ENCODE measurements around the gene LALBA. TPM values are rescaled to one million over a fixed set of nuclear protein-coding genes. Genes with fewer than 3 reads are reported as not detected.

Gene LALBA
- polyA plus RNA-seq, 2 of the 4 experiments (the other 2 are of a cell fraction), result not detected

DNA sequence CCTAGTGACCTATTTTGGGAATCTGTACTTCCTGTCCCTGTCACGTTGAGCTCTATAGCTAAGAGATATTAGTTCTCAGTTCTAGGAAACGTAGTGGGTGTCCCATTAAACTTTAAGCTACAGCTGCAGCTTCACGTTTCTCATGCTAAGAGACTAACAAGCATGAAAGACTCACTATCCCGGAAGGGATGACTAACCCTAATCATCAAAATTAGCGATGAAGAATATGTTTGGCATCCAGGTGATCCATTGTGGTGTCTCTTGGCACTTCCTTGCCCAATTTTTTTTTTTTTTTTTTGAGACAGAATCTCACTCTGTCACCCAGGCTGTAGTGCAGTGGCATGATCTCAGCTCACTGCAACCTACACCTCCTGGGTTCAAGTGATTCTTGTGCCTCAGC, 11.0 kb upstream of the LALBA start:
- ChIA-PET CTCF (interaction anchor here (0.6 to 2.4 kb wide), 3 partner anchors 15 to 37 kb away, joined by 3 to 8 read pairs (median 7); no protein-coding TSS in a partner anchor), POLR2A (no interaction called here)
- no peak for DNase-seq (ENCODE audit: low read depth in 1 of 2, low spot score in 1 of 2)

DNA sequence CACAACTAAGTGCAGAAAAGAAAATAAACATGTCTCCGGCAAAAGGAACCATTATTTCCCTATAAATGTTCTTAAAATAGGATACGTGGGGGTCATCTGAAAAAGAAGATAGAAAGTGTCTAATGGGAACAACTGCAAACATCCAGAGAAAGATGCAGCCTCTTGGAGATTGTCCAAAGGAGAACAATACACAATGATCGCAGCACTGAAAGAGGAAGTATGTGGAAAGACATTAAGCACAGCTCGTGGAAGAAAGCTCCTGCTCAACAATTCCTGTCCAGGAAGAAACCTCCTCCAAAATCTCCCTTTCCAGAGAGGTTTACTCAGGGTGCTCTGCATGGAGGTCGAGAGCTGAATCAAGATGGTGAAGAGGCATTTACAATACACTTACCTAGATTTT, 2.5 kb upstream of the LALBA start:
- 23% methylated on average over 5 of the region's 5 CpGs for WGBS (ENCODE audit: missing lambda C conversion rate)
- no peak overlapping the region for H3K4me3 ChIP-seq
- TF ChIP-seq, protein P1, sequence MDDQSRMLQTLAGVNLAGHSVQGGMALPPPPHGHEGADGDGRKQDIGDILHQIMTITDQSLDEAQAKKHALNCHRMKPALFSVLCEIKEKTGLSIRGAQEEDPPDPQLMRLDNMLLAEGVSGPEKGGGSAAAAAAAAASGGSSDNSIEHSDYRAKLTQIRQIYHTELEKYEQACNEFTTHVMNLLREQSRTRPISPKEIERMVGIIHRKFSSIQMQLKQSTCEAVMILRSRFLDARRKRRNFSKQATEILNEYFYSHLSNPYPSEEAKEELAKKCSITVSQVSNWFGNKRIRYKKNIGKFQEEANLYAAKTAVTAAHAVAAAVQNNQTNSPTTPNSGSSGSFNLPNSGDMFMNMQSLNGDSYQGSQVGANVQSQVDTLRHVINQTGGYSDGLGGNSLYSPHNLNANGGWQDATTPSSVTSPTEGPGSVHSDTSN (IDR thresholded peaks at IDR 0.05), result no peak
- TF ChIP-seq RARB (CRISPR knock-in tag; IDR thresholded peaks at IDR 0.05), result no peak
- TF ChIP-seq POLR2AphosphoS2 (conservative IDR thresholded peaks at IDR 0.05; ENCODE audit: low read length), result no peak
- TF ChIP-seq FOSL2 (IDR thresholded peaks at IDR 0.05), result no peak
- no peak for TF ChIP-seq FOSL2 (CRISPR knock-in tag; IDR thresholded peaks at IDR 0.05)
- TF ChIP-seq RCOR1 (IDR thresholded peaks at IDR 0.05; ENCODE audit: low read depth, low read length), result no peak
- TF ChIP-seq, protein P2, sequence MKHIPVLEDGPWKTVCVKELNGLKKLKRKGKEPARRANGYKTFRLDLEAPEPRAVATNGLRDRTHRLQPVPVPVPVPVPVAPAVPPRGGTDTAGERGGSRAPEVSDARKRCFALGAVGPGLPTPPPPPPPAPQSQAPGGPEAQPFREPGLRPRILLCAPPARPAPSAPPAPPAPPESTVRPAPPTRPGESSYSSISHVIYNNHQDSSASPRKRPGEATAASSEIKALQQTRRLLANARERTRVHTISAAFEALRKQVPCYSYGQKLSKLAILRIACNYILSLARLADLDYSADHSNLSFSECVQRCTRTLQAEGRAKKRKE (CRISPR knock-in tag; IDR thresholded peaks at IDR 0.05; ENCODE audit: low read depth), result no peak
- TF ChIP-seq, protein P3, sequence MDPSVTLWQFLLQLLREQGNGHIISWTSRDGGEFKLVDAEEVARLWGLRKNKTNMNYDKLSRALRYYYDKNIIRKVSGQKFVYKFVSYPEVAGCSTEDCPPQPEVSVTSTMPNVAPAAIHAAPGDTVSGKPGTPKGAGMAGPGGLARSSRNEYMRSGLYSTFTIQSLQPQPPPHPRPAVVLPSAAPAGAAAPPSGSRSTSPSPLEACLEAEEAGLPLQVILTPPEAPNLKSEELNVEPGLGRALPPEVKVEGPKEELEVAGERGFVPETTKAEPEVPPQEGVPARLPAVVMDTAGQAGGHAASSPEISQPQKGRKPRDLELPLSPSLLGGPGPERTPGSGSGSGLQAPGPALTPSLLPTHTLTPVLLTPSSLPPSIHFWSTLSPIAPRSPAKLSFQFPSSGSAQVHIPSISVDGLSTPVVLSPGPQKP (IDR thresholded peaks at IDR 0.05; ENCODE audit: low read depth, low read length), result no peak
- TF ChIP-seq CHD4 (IDR thresholded peaks at IDR 0.05; ENCODE audit: borderline replicate concordance), result no peak
- TF ChIP-seq, protein P4, sequence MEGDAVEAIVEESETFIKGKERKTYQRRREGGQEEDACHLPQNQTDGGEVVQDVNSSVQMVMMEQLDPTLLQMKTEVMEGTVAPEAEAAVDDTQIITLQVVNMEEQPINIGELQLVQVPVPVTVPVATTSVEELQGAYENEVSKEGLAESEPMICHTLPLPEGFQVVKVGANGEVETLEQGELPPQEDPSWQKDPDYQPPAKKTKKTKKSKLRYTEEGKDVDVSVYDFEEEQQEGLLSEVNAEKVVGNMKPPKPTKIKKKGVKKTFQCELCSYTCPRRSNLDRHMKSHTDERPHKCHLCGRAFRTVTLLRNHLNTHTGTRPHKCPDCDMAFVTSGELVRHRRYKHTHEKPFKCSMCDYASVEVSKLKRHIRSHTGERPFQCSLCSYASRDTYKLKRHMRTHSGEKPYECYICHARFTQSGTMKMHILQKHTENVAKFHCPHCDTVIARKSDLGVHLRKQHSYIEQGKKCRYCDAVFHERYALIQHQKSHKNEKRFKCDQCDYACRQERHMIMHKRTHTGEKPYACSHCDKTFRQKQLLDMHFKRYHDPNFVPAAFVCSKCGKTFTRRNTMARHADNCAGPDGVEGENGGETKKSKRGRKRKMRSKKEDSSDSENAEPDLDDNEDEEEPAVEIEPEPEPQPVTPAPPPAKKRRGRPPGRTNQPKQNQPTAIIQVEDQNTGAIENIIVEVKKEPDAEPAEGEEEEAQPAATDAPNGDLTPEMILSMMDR (IDR thresholded peaks at IDR 0.05), result no peak
- TF ChIP-seq NPAS2 (CRISPR knock-in tag; IDR thresholded peaks at IDR 0.05; ENCODE audit: borderline replicate concordance), result no peak
- no peak for TF ChIP-seq HOXA7 (CRISPR knock-in tag; IDR thresholded peaks at IDR 0.05)
- no peak for TF ChIP-seq SMC3 (IDR thresholded peaks at IDR 0.05)
- no peak for TF ChIP-seq MYC (IDR thresholded peaks at IDR 0.05; ENCODE audit: borderline replicate concordance, low read length)
- TF ChIP-seq HEYL (CRISPR knock-in tag; IDR thresholded peaks at IDR 0.05), result no peak
- TF ChIP-seq HOXB13 (CRISPR knock-in tag; IDR thresholded peaks at IDR 0.05; ENCODE audit: low read depth), result no peak
- TF ChIP-seq NR3C1 (IDR thresholded peaks at IDR 0.05), result no peak
- ChIA-PET POLR2A (no interaction called here), CTCF (no interaction called here)
- no peak overlapping the region for H3K4me2 ChIP-seq
- DNase-seq (ENCODE audit: low read depth in 1 of 2, low spot score in 1 of 2) (no peak), ATAC-seq (no peak), FAIRE-seq (no peak)
- H3K4me1 ChIP-seq, result no peaks in the 10 kb centered on the region
- H3K27ac ChIP-seq, result no peak overlapping the region
- no peaks in the 10 kb centered on the region for H3K9me3 ChIP-seq

More for the DNA sequence above, 11.0 kb upstream of the LALBA start:
- Histone ChIP-seq H3K9me3 (no peaks in the 10 kb centered on the region), H3K27ac (no peak overlapping the region), H3K4me3 (no peak overlapping the region), H3K4me1 (no peaks in the 10 kb centered on the region), H3K4me2 (no peak overlapping the region)
- TF ChIP-seq HOXA7 (CRISPR knock-in tag; IDR thresholded peaks at IDR 0.05), result no peak
- no peak for TF ChIP-seq KDM1A (IDR thresholded peaks at IDR 0.05; ENCODE audit: low read depth)
- TF ChIP-seq HEYL (CRISPR knock-in tag; IDR thresholded peaks at IDR 0.05), result no peak
- no peak for TF ChIP-seq HOXB13 (CRISPR knock-in tag; IDR thresholded peaks at IDR 0.05; ENCODE audit: low read depth)
- TF ChIP-seq, protein P5, sequence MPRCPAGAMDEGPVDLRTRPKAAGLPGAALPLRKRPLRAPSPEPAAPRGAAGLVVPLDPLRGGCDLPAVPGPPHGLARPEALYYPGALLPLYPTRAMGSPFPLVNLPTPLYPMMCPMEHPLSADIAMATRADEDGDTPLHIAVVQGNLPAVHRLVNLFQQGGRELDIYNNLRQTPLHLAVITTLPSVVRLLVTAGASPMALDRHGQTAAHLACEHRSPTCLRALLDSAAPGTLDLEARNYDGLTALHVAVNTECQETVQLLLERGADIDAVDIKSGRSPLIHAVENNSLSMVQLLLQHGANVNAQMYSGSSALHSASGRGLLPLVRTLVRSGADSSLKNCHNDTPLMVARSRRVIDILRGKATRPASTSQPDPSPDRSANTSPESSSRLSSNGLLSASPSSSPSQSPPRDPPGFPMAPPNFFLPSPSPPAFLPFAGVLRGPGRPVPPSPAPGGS (IDR thresholded peaks at IDR 0.05), result no peak
- TF ChIP-seq ZC3H11A (IDR thresholded peaks at IDR 0.05), result no peak
- TF ChIP-seq HDAC2 (IDR thresholded peaks at IDR 0.05), result no peak
- TF ChIP-seq, protein P6, sequence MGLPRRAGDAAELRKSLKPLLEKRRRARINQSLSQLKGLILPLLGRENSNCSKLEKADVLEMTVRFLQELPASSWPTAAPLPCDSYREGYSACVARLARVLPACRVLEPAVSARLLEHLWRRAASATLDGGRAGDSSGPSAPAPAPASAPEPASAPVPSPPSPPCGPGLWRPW (IDR thresholded peaks at IDR 0.05), result no peak
- TF ChIP-seq MYC (IDR thresholded peaks at IDR 0.05; ENCODE audit: borderline replicate concordance, low read length), result no peak
- no peak for TF ChIP-seq CBX8 (IDR thresholded peaks at IDR 0.05)
- TF ChIP-seq GATA3 (IDR thresholded peaks at IDR 0.05; ENCODE audit: borderline replicate concordance), result no peak
- no peak for TF ChIP-seq JUN (IDR thresholded peaks at IDR 0.05)
- TF ChIP-seq NPAS2 (CRISPR knock-in tag; IDR thresholded peaks at IDR 0.05; ENCODE audit: borderline replicate concordance), result no peak
- no peak for TF ChIP-seq SREBF2 (IDR thresholded peaks at IDR 0.05)
- TF ChIP-seq EP300 (IDR thresholded peaks at IDR 0.05), result no peak
- TF ChIP-seq FOXS1 (CRISPR knock-in tag; IDR thresholded peaks at IDR 0.05), result no peak
- TF ChIP-seq, protein P7, sequence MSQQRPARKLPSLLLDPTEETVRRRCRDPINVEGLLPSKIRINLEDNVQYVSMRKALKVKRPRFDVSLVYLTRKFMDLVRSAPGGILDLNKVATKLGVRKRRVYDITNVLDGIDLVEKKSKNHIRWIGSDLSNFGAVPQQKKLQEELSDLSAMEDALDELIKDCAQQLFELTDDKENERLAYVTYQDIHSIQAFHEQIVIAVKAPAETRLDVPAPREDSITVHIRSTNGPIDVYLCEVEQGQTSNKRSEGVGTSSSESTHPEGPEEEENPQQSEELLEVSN (IDR thresholded peaks at IDR 0.05; ENCODE audit: borderline replicate concordance, low read depth), result no peak
- TF ChIP-seq RNF2 (IDR thresholded peaks at IDR 0.05; ENCODE audit: borderline replicate concordance, low read depth), result no peak
- ATAC-seq, result no peak
- WGBS (ENCODE audit: missing lambda C conversion rate), result 17% methylated on average over 5 of the region's 5 CpGs
- no peak for FAIRE-seq
